ENCODE results near the gene SEMA5B. TPM values are rescaled to one million over a fixed set of nuclear protein-coding genes. Genes with fewer than 3 reads are reported as not detected.

The SEMA5B gene
- polyA plus RNA-seq, 1 donor (not counting 4 experiments of a cell fraction or from before 2014, with no cell fraction given), result 0.04 TPM

- dilution Hi-C loops (cut with MboI; ENCODE audit: extremely low pct_ligation_motif_present, low sequenced_read_pairs), result no loop called here
- no peak overlapping the region for H3K9ac ChIP-seq (ENCODE audit: control insufficient read depth, extremely low read depth, insufficient read depth, low read length)
- no peaks in the 10 kb centered on the region for H3K9me1 ChIP-seq (ENCODE audit: control insufficient read depth, extremely low read depth, insufficient read depth, low read length)
- H3K79me2 ChIP-seq (ENCODE audit: control insufficient read depth, insufficient read depth, low read length), result no peaks in the 10 kb centered on the region
- TF ChIP-seq CTCF (optimal IDR thresholded peaks at IDR 0.05 in 1 of 3, IDR thresholded peaks at IDR 0.05 in 1 of 3, conservative IDR thresholded peaks at IDR 0.05 in 1 of 3; ENCODE audit: extremely low read depth in 1 of 3, insufficient read depth in 2 of 3, low read length in 3 of 3), result no peak
- no peak for TF ChIP-seq EZH2 (IDR thresholded peaks at IDR 0.05; ENCODE audit: low read length)
- no peak for DNase-seq (ENCODE audit: low read depth, low spot score)
- H3K27me3 ChIP-seq (ENCODE audit: control insufficient read depth, extremely low read depth, insufficient read depth, low read length), result no peaks in the 10 kb centered on the region
- H3K4me2 ChIP-seq (ENCODE audit: control insufficient read depth, extremely low read depth, insufficient read depth, low read depth, low read length), result no peak overlapping the region
- H3K4me1 ChIP-seq (ENCODE audit: control insufficient read depth, extremely low read depth, insufficient read depth, low read length), result peaks cover 19% of the 10 kb centered on the region
- H3K9me3 ChIP-seq (ENCODE audit: control insufficient read depth, low read depth, low read length), result no peaks in the 10 kb centered on the region
- no peak overlapping the region for H3K4me3 ChIP-seq (ENCODE audit: control insufficient read depth in 2 of 3, extremely low read depth in 1 of 3, insufficient read depth in 2 of 3, low read depth in 1 of 3, low read length in 3 of 3)
- no peak overlapping the region for H2AFZ ChIP-seq (ENCODE audit: control insufficient read depth, low read length)
- no peak for FAIRE-seq
- H4K20me1 ChIP-seq (ENCODE audit: control insufficient read depth, extremely low read depth, insufficient read depth, low read length), result no peaks in the 10 kb centered on the region
- H3K27ac ChIP-seq (ENCODE audit: control insufficient read depth, insufficient read depth, low read length), result no peak overlapping the region
- no peaks in the 10 kb centered on the region for H3K36me3 ChIP-seq (ENCODE audit: control insufficient read depth in 2 of 2, extremely low read depth in 1 of 2, insufficient read depth in 2 of 2, low read length in 2 of 2)
Observed at GRCh38 chr3:122886946-122887345, 140.6 kb downstream of the SEMA5B start.

- Histone ChIP-seq H3K4me2 (ENCODE audit: control insufficient read depth, extremely low read depth, insufficient read depth, low read depth, low read length) (no peak overlapping the region), H3K9me1 (ENCODE audit: control insufficient read depth, extremely low read depth, insufficient read depth, low read length) (no peaks in the 10 kb centered on the region), H3K9me3 (ENCODE audit: control insufficient read depth, low read depth, low read length) (no peaks in the 10 kb centered on the region), H3K9ac (ENCODE audit: control insufficient read depth, extremely low read depth, insufficient read depth, low read length) (no peak overlapping the region), H3K27me3 (ENCODE audit: control insufficient read depth, extremely low read depth, insufficient read depth, low read length) (no peaks in the 10 kb centered on the region), H3K4me3 (ENCODE audit: control insufficient read depth in 2 of 3, extremely low read depth in 1 of 3, insufficient read depth in 2 of 3, low read depth in 1 of 3, low read length in 3 of 3) (no peak overlapping the region), H3K36me3 (ENCODE audit: control insufficient read depth in 2 of 2, extremely low read depth in 1 of 2, insufficient read depth in 2 of 2, low read length in 2 of 2) (no peaks in the 10 kb centered on the region), H2AFZ (ENCODE audit: control insufficient read depth, low read length) (no peak overlapping the region), H4K20me1 (ENCODE audit: control insufficient read depth, extremely low read depth, insufficient read depth, low read length) (no peaks in the 10 kb centered on the region), H3K79me2 (ENCODE audit: control insufficient read depth, insufficient read depth, low read length) (no peaks in the 10 kb centered on the region), H3K4me1 (ENCODE audit: control insufficient read depth, extremely low read depth, insufficient read depth, low read length) (peaks cover 19% of the 10 kb centered on the region), H3K27ac (ENCODE audit: control insufficient read depth, insufficient read depth, low read length) (no peak overlapping the region)
- FAIRE-seq (peak; percentile 9), DNase-seq (ENCODE audit: low read depth, low spot score) (no peak)
- TF ChIP-seq CTCF (optimal IDR thresholded peaks at IDR 0.05 in 1 of 3, IDR thresholded peaks at IDR 0.05 in 1 of 3, conservative IDR thresholded peaks at IDR 0.05 in 1 of 3; ENCODE audit: extremely low read depth in 1 of 3, insufficient read depth in 2 of 3, low read length in 3 of 3), result no peak
- TF ChIP-seq EZH2 (IDR thresholded peaks at IDR 0.05; ENCODE audit: low read length), result no peak
- dilution Hi-C loops (cut with MboI; ENCODE audit: extremely low pct_ligation_motif_present, low sequenced_read_pairs), result no loop called here
Observed at GRCh38 chr3:122886251-122886650, 141.3 kb downstream of the SEMA5B start.
